ENCODE measurements around the gene CD44. TPM values are rescaled to one million over a fixed set of nuclear protein-coding genes. Genes with fewer than 3 reads are reported as not detected.

CD44 gene
- total RNA-seq, 3 donors from 2014 or later: 105 to 154 (median 136) TPM

DNA sequence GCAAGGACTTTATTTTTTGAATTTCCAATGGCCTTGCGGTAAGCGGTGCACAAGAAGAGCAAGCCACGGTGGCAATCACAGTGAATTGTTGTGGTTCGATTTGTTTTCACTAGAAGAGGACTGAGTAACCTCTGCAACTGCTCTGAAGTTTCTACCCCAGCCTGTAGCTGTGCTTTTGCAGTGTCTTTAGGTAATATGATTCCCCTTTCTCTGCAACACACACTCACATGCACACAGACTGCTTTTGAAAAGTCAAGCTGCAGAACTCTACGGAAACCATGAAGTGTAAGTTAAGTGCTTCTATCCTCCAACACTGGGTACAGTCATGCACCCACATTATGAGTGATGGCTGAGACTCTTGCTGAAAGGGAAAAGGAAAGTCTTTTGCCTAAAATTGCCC lies 38.4 kb downstream of the CD44 start:
- TF ChIP-seq, protein P1, sequence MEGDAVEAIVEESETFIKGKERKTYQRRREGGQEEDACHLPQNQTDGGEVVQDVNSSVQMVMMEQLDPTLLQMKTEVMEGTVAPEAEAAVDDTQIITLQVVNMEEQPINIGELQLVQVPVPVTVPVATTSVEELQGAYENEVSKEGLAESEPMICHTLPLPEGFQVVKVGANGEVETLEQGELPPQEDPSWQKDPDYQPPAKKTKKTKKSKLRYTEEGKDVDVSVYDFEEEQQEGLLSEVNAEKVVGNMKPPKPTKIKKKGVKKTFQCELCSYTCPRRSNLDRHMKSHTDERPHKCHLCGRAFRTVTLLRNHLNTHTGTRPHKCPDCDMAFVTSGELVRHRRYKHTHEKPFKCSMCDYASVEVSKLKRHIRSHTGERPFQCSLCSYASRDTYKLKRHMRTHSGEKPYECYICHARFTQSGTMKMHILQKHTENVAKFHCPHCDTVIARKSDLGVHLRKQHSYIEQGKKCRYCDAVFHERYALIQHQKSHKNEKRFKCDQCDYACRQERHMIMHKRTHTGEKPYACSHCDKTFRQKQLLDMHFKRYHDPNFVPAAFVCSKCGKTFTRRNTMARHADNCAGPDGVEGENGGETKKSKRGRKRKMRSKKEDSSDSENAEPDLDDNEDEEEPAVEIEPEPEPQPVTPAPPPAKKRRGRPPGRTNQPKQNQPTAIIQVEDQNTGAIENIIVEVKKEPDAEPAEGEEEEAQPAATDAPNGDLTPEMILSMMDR (IDR thresholded peaks at IDR 0.05): no peak
- no peaks in the 10 kb centered on the region for H3K36me3 ChIP-seq (ENCODE audit: low read depth)
- intact Hi-C loops (cut with DNase I, micrococcal nuclease): no loop called here
- DNase-seq: no peak
- H3K4me1 ChIP-seq (ENCODE audit: low read depth): peaks cover 47% of the 10 kb centered on the region
- no peaks in the 10 kb centered on the region for H3K9me3 ChIP-seq
- H3K4me3 ChIP-seq: no peak overlapping the region
- no peak for ATAC-seq

DNA sequence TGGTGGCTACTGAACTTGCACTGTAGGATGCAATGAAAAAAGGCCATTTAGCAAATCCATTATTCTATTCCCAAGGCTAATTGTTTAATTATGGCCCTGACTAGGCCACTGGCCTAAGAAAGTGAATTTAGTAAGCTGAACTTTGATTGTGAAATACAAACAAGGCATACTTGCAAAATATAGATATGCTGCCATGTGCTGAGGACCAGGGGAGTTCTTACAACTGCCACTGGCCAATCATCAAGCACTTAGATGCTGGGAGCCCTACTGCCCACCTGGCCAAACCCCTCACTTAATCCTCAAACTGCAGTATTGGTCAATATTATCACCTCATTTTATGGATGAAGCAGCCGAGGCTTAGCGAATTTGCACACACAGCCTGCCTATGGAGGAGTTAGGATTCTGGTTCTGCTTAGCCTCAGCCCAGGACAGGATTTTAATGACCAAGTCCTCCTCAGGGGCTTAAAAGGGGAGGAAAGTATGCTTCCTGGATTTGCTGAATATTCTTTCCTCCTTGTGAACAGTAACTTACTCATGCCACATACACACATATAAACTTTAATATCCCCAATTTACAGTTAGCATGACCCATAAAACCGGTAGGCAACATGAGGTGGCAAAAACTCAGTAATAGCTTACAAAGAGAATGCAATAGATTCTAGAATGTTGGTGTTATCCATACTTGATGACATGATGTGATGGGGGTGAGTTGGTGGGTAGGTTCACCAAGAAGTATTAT lies 39.3 kb downstream of the CD44 start:
- intact Hi-C loops (cut with DNase I, micrococcal nuclease): no loop called here
- Histone ChIP-seq H3K4me3 (no peak overlapping the region), H3K9me3 (no peaks in the 10 kb centered on the region), H3K36me3 (ENCODE audit: low read depth) (no peaks in the 10 kb centered on the region), H3K4me1 (ENCODE audit: low read depth) (peaks cover 39% of the 10 kb centered on the region)
- TF ChIP-seq, protein P1 (IDR thresholded peaks at IDR 0.05): no peak
- DNase-seq (peak in 1 of 3 donors; percentile 26), ATAC-seq (peak; percentile 81)

DNA sequence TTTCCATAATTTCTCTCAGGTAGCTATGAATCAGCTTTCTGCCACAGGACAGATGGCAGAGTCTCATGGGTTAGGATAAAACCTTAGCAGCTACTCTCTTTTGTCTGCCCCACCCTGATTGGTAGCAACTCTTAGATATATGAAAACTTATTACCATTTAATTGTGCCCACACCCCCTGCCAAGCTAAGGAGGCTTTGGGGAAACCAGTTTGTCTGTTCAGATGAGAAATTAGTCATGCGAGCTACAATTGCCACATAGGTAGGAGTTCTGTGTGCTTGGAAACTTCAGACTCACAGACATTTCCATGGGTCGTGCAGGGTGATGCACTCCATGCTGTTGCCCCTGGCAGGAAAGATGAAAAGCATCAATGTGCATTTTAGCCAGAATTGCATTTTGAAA lies 39.9 kb downstream of the CD44 start:
- intact Hi-C loops (cut with DNase I, micrococcal nuclease): no loop called here
- no peak overlapping the region for H3K4me3 ChIP-seq
- peaks cover 33% of the 10 kb centered on the region for H3K4me1 ChIP-seq (ENCODE audit: low read depth)
- H3K36me3 ChIP-seq (ENCODE audit: low read depth): no peaks in the 10 kb centered on the region
- TF ChIP-seq, protein P1 (IDR thresholded peaks at IDR 0.05): no peak
- ATAC-seq (peak; percentile 64), DNase-seq (no peak)
- H3K9me3 ChIP-seq: no peaks in the 10 kb centered on the region

DNA sequence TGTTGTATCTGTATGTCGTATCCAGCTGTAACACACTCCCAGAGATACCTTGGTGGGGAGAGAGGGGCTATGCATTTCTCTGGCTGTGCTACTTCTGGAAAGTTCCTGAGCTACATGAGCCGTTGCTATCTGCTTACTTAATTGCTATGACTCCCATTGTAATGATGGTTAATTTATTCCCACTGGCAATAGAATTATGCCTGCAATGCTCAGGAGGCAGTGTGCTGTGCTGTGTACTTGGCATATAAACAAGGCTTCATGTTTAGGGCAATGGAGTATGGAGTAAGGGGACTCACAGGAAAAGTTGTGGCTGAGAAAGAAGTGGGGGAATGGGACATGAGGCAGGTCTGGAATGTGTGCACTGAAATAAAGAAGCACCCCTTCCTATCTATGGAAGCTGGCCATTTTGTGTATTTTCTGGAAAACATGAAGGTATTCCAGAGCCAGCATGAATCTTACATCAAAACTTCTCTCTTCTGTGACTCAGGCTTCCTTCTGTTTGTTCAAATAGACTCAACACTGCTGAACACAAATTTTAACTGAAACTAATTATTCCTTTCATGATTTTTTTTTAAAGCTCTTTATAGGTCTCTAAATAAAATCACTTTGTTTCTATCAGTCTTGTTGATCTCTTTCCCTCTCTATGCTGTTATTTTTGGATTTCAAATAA lies 40.6 kb downstream of the CD44 start:
- intact Hi-C loops (cut with DNase I, micrococcal nuclease): no loop called here
- TF ChIP-seq, protein P1 (IDR thresholded peaks at IDR 0.05): no peak
- H3K4me3 ChIP-seq: no peak overlapping the region
- DNase-seq: no peak
- H3K4me1 ChIP-seq (ENCODE audit: low read depth): peaks cover 25% of the 10 kb centered on the region
- ATAC-seq: no peak
- no peaks in the 10 kb centered on the region for H3K9me3 ChIP-seq
- no peaks in the 10 kb centered on the region for H3K36me3 ChIP-seq (ENCODE audit: low read depth)

DNA sequence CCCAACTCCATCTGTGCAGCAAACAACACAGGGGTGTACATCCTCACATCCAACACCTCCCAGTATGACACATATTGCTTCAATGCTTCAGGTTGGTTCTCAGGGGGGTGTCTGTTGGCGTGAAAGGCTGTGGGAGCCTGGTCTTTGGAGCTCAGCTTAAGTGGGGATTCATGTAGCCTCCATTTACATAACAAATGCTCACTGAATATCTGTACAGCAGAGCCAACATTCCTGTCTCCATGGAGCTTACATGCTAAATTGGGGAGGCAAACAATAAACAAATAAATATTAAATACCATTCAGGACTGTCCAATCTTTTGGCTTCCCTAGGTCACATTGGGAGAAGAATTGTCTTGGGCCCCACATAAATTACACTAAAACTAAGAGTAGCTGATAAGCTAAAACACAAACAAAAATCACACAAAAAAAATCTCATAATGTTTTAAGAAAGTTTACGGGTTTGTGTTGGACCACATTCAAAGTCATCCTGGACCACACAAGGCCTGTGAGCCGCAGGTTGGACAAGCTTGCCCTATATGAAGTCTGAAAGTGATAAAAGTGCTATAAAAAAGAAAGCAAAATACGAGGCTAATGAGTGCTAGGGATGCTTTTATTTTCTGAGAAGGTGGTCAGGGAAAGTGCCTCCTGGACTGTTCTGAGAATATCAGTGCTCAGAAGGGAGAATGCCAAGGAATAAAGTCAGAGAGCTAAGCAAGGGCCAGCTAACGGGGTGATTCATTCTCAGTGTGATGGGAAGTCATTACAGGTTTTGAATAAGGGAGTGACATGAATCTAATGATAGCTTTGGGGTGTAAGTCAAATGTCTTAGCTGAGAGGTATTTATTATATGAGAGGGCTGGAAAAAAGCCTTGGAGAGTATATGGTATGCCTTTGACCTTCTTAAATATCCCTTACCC lies 41.6 kb downstream of the CD44 start:
- ATAC-seq: no peak
- Histone ChIP-seq H3K36me3 (ENCODE audit: low read depth) (no peaks in the 10 kb centered on the region), H3K4me1 (ENCODE audit: low read depth) (peaks cover 22% of the 10 kb centered on the region), H3K4me3 (no peak overlapping the region), H3K9me3 (no peaks in the 10 kb centered on the region)
- TF ChIP-seq, protein P1 (IDR thresholded peaks at IDR 0.05): no peak
- no peak for DNase-seq
- intact Hi-C loops (cut with DNase I, micrococcal nuclease): no loop called here

All from mucosa of descending colon (tissue), 3 donors.